ENCODE results near the gene TMEM63B.
A peak's percentile ranks its signal among the peaks of the same experiment; 100 is the strongest.

The TMEM63B gene

GRCh38 chr6:44127186-44128019 is at the start of gene TMEM63B, which contains the start of gene MRPL14:
TSS of gene TMEM63B (plus strand) at chr6:44127554. CDS start at chr6:44134585, 7,031 bp downstream.
TSS of gene MRPL14 (minus strand) at chr6:44127452. CDS start at chr6:44116611, 10,841 bp downstream.
- Mint-ChIP-seq H3K27ac (peak within 1 kb of the TSS; percentile 90), H3K27me3 (peaks cover 3% of the 10 kb centered on the region), H3K4me3 (peak within 1 kb of the TSS; percentile 97), H3K36me3 (ENCODE audit: low read depth) (peaks cover 43% of the 10 kb centered on the region), H3K9me3 (no peaks in the 10 kb centered on the region), H3K4me1 (ENCODE audit: low read depth) (peaks cover 46% of the 10 kb centered on the region)
- intact Hi-C loops (cut with micrococcal nuclease) = no loop called here

- H3K36me3 Mint-ChIP-seq (ENCODE audit: low read depth) = no peaks in the 10 kb centered on the region
- no peak overlapping the region for H3K27ac Mint-ChIP-seq
- H3K4me1 Mint-ChIP-seq (ENCODE audit: low read depth) = peaks cover 46% of the 10 kb centered on the region
- H3K9me3 Mint-ChIP-seq = no peaks in the 10 kb centered on the region
- intact Hi-C loops (cut with micrococcal nuclease) = no loop called here
- H3K4me3 Mint-ChIP-seq = no peak overlapping the region
- H3K27me3 Mint-ChIP-seq = peaks cover 61% of the 10 kb centered on the region
These were observed 49.0 kb upstream of the TMEM63B start for GRCh38 chr6:44078219-44078826.

- Mint-ChIP-seq H3K4me1 (ENCODE audit: low read depth) (peaks cover 39% of the 10 kb centered on the region), H3K36me3 (ENCODE audit: low read depth) (no peaks in the 10 kb centered on the region), H3K27me3 (peaks cover 55% of the 10 kb centered on the region), H3K9me3 (no peaks in the 10 kb centered on the region), H3K4me3 (no peak overlapping the region), H3K27ac (no peak overlapping the region)
- intact Hi-C loops (cut with micrococcal nuclease) = loop anchor here (1.0 kb wide), 4 partner anchors 127 to 412 kb away; no protein-coding TSS in a partner anchor
These were observed 48.3 kb upstream of the TMEM63B start for GRCh38 chr6:44078827-44079671.

GRCh38 chr6:44079672-44080071 is 47.7 kb upstream of the TMEM63B start:
- no peak overlapping the region for H3K4me3 Mint-ChIP-seq
- H3K27me3 Mint-ChIP-seq = peaks cover 49% of the 10 kb centered on the region
- no peaks in the 10 kb centered on the region for H3K36me3 Mint-ChIP-seq (ENCODE audit: low read depth)
- no peaks in the 10 kb centered on the region for H3K9me3 Mint-ChIP-seq
- peaks cover 33% of the 10 kb centered on the region for H3K4me1 Mint-ChIP-seq (ENCODE audit: low read depth)
- intact Hi-C loops (cut with micrococcal nuclease) = loop anchor here (1.0 to 2.0 kb wide), 5 partner anchors 127 to 471 kb away; no protein-coding TSS in a partner anchor
- H3K27ac Mint-ChIP-seq = no peak overlapping the region

- Mint-ChIP-seq H3K27me3 (peaks cover 37% of the 10 kb centered on the region), H3K9me3 (no peaks in the 10 kb centered on the region), H3K4me3 (no peak overlapping the region), H3K27ac (no peak overlapping the region), H3K36me3 (ENCODE audit: low read depth) (no peaks in the 10 kb centered on the region), H3K4me1 (ENCODE audit: low read depth) (peaks cover 21% of the 10 kb centered on the region)
- intact Hi-C loops (cut with micrococcal nuclease) = loop anchor here (2.0 kb wide), 1 partner anchor 472 kb away; no protein-coding TSS in a partner anchor
These were observed 46.5 kb upstream of the TMEM63B start for GRCh38 chr6:44080561-44081521.

- Mint-ChIP-seq H3K36me3 (ENCODE audit: low read depth) (no peaks in the 10 kb centered on the region), H3K9me3 (no peaks in the 10 kb centered on the region), H3K27ac (no peak overlapping the region), H3K4me3 (no peak overlapping the region), H3K27me3 (peaks cover 30% of the 10 kb centered on the region), H3K4me1 (ENCODE audit: low read depth) (peaks cover 20% of the 10 kb centered on the region)
- intact Hi-C loops (cut with micrococcal nuclease) = loop anchor here (2.0 kb wide), 1 partner anchor 473 kb away; no protein-coding TSS in a partner anchor
These were observed 45.6 kb upstream of the TMEM63B start for GRCh38 chr6:44081753-44082152.

GRCh38 chr6:44082872-44083321 is 44.5 kb upstream of the TMEM63B start:
- H3K36me3 Mint-ChIP-seq (ENCODE audit: low read depth) = no peaks in the 10 kb centered on the region
- H3K4me3 Mint-ChIP-seq = no peak overlapping the region
- H3K9me3 Mint-ChIP-seq = no peaks in the 10 kb centered on the region
- intact Hi-C loops (cut with micrococcal nuclease) = no loop called here
- H3K27me3 Mint-ChIP-seq = peaks cover 19% of the 10 kb centered on the region
- no peak overlapping the region for H3K27ac Mint-ChIP-seq
- peaks cover 11% of the 10 kb centered on the region for H3K4me1 Mint-ChIP-seq (ENCODE audit: low read depth)

- intact Hi-C loops (cut with micrococcal nuclease) = no loop called here
- no peak overlapping the region for H3K27ac Mint-ChIP-seq
- peaks cover 5% of the 10 kb centered on the region for H3K4me1 Mint-ChIP-seq (ENCODE audit: low read depth)
- H3K4me3 Mint-ChIP-seq = no peak overlapping the region
- H3K27me3 Mint-ChIP-seq = peaks cover 6% of the 10 kb centered on the region
- H3K36me3 Mint-ChIP-seq (ENCODE audit: low read depth) = no peaks in the 10 kb centered on the region
- no peaks in the 10 kb centered on the region for H3K9me3 Mint-ChIP-seq
These were observed 42.9 kb upstream of the TMEM63B start for GRCh38 chr6:44084231-44085014.

- Mint-ChIP-seq H3K36me3 (ENCODE audit: low read depth) (no peaks in the 10 kb centered on the region), H3K27me3 (peaks cover 6% of the 10 kb centered on the region), H3K4me3 (no peak overlapping the region), H3K9me3 (no peaks in the 10 kb centered on the region), H3K27ac (no peak overlapping the region), H3K4me1 (ENCODE audit: low read depth) (peaks cover 4% of the 10 kb centered on the region)
- intact Hi-C loops (cut with micrococcal nuclease) = no loop called here
These were observed 42.1 kb upstream of the TMEM63B start for GRCh38 chr6:44085219-44085618.

GRCh38 chr6:44086931-44087574 is 40.3 kb upstream of the TMEM63B start:
- no peak overlapping the region for H3K27ac Mint-ChIP-seq
- intact Hi-C loops (cut with micrococcal nuclease) = no loop called here
- no peaks in the 10 kb centered on the region for H3K4me1 Mint-ChIP-seq (ENCODE audit: low read depth)
- H3K27me3 Mint-ChIP-seq = no peaks in the 10 kb centered on the region
- no peak overlapping the region for H3K4me3 Mint-ChIP-seq
- no peaks in the 10 kb centered on the region for H3K9me3 Mint-ChIP-seq
- no peaks in the 10 kb centered on the region for H3K36me3 Mint-ChIP-seq (ENCODE audit: low read depth)

- intact Hi-C loops (cut with micrococcal nuclease) = no loop called here
- Mint-ChIP-seq H3K27ac (no peak overlapping the region), H3K36me3 (ENCODE audit: low read depth) (no peaks in the 10 kb centered on the region), H3K4me1 (ENCODE audit: low read depth) (no peaks in the 10 kb centered on the region), H3K27me3 (no peaks in the 10 kb centered on the region), H3K4me3 (no peak overlapping the region), H3K9me3 (no peaks in the 10 kb centered on the region)
These were observed 39.7 kb upstream of the TMEM63B start for GRCh38 chr6:44087623-44088022.
